Keratinocyte (primary cell): ENCODE results near the gene CHI3L1. TPM values are rescaled to one million over a fixed set of nuclear protein-coding genes. Genes with fewer than 3 reads are reported as not detected.

Source experiments
- DNase-seq: peaks from one replicate; pipeline ENCODE4 v3.0.0-alpha.2; 2011; ENCODE audit warnings: low read depth, missing footprints, low spot score
- FAIRE-seq: peaks from 2 replicates; lab custom pipeline; 2011; peaks lifted over from hg19 to GRCh38; lab: Jason Lieb, UNC
- H2AFZ ChIP-seq: 2 replicates; pipeline ENCODE4 v1.6.0; 2012; ENCODE audit warnings: low read length, control low read depth, inconsistent platforms; ENCODE audit not compliant: control insufficient read depth
- H3K27ac ChIP-seq: 2 replicates; pipeline ENCODE4 v1.5.1; 2011; ENCODE audit warnings: low read length; ENCODE audit not compliant: control insufficient read depth, insufficient read depth
- H3K27me3 ChIP-seq: 3 replicates; pipeline ENCODE4 v1.6.0; 2011; ENCODE audit warnings: low read length; ENCODE audit not compliant: control insufficient read depth, insufficient read depth; ENCODE audit errors: extremely low read depth
- H3K36me3 ChIP-seq, 2 experiments: 2 replicates in 1 of 2; 3 replicates in 1 of 2; pipeline ENCODE4 v1.5.1; 2011; ENCODE audit warnings: low read length in 2 of 2, mild to moderate bottlenecking in 1 of 2; ENCODE audit not compliant: control insufficient read depth in 2 of 2, insufficient read depth in 2 of 2; ENCODE audit errors: extremely low read depth in 1 of 2
- H3K4me1 ChIP-seq: 3 replicates; pipeline ENCODE4 v1.5.1; 2011; ENCODE audit warnings: low read length; ENCODE audit not compliant: control insufficient read depth, insufficient read depth; ENCODE audit errors: extremely low read depth
- H3K4me2 ChIP-seq: 3 replicates; pipeline ENCODE4 v1.6.0; 2011; ENCODE audit warnings: low read depth, low read length; ENCODE audit not compliant: control insufficient read depth, insufficient read depth; ENCODE audit errors: extremely low read depth
- H3K4me3 ChIP-seq, 3 experiments: fragments of 200-600 bp in 1 of 3; sonication (generic) in 1 of 3; 2 replicates in 2 of 3; 3 replicates in 1 of 3; pipeline ENCODE4 v1.5.1; 2011 to 2016; ENCODE audit warnings: low read length in 3 of 3, mild to moderate bottlenecking in 3 of 3, control low read depth in 2 of 3, inconsistent platforms in 1 of 3, low read depth in 1 of 3, mixed read lengths in 1 of 3, mixed run types in 1 of 3, moderate library complexity in 1 of 3; ENCODE audit not compliant: control insufficient read depth in 2 of 3, insufficient read depth in 2 of 3; ENCODE audit errors: extremely low read depth in 1 of 3
- H3K79me2 ChIP-seq: 2 replicates; pipeline ENCODE4 v1.6.0; 2012; ENCODE audit warnings: low read length; ENCODE audit not compliant: control insufficient read depth, insufficient read depth
- H3K9ac ChIP-seq: 3 replicates; pipeline ENCODE4 v1.6.0; 2011; ENCODE audit warnings: low read length; ENCODE audit not compliant: control insufficient read depth, insufficient read depth; ENCODE audit errors: extremely low read depth
- H3K9me1 ChIP-seq: 3 replicates; pipeline ENCODE4 v1.6.0; 2011; ENCODE audit warnings: low read length; ENCODE audit not compliant: control insufficient read depth, insufficient read depth; ENCODE audit errors: extremely low read depth
- H3K9me3 ChIP-seq: 2 replicates; pipeline ENCODE4 v1.5.1; 2012; ENCODE audit warnings: low read depth, low read length; ENCODE audit not compliant: control insufficient read depth
- H4K20me1 ChIP-seq: 3 replicates; pipeline ENCODE4 v1.6.0; 2011; ENCODE audit warnings: low read length; ENCODE audit not compliant: control insufficient read depth, insufficient read depth; ENCODE audit errors: extremely low read depth
- EZH2 ChIP-seq: IDR thresholded peaks from one replicate; pipeline ENCODE4 v1.6.1; 2012; ENCODE audit warnings: inconsistent platforms, mild to moderate bottlenecking, low read length, moderate library complexity
- dilution Hi-C: fragments of 300-500 bp; cut with MboI; formaldehyde crosslinking; loops from one replicate; pipeline ENCODE4 v1.7.0; 2020; ENCODE audit warnings: low sequenced_read_pairs; ENCODE audit not compliant: extremely low pct_ligation_motif_present
- polyA plus RNA-seq, 5 experiments: library from polyadenylated mRNA; depleted of rRNA in 3 of 5; stranded (reverse) in 3 of 5; stranded (forward) in 1 of 5; unstranded in 1 of 5; fragments of >200 nt; gene quantifications; 1 replicate in 1 of 5; 2 replicates in 3 of 5; 3 replicates in 1 of 5; pipeline versions ENCODE4 v1.2.1 to v1.2.3, GENCODE V29; 2011 to 2012; ENCODE audit warnings: missing spikeins in 2 of 5, low read depth in 1 of 5, low replicate concordance in 1 of 5
- TF ChIP-seq, protein P1 (sequence below), 3 experiments: IDR thresholded peaks in 1 of 3; conservative IDR thresholded peaks in 1 of 3; optimal IDR thresholded peaks in 1 of 3; 2 replicates in 2 of 3; 3 replicates in 1 of 3; pipeline versions ENCODE3 to v1.5.1; 2011; ENCODE audit warnings: low read length in 3 of 3, mild to moderate bottlenecking in 3 of 3, moderate library complexity in 2 of 3, control low read depth in 1 of 3, inconsistent platforms in 1 of 3; ENCODE audit not compliant: insufficient read depth in 2 of 3; ENCODE audit errors: extremely low read depth in 1 of 3

CHI3L1 gene
- polyA plus RNA-seq, 1 donor (not counting 4 experiments of a cell fraction or from before 2014, with no cell fraction given): 0.20 TPM

GRCh38 chr1:203210988-203211387 lies 24.5 kb upstream of the CHI3L1 start:
- H3K4me3 ChIP-seq: no peak overlapping the region
- no peaks in the 10 kb centered on the region for H3K36me3 ChIP-seq
- no peak overlapping the region for H3K27ac ChIP-seq
- H3K79me2 ChIP-seq: no peaks in the 10 kb centered on the region
- no peak for FAIRE-seq
- H2AFZ ChIP-seq: no peak overlapping the region
- H3K27me3 ChIP-seq: no peaks in the 10 kb centered on the region
- no peak overlapping the region for H3K4me2 ChIP-seq
- no peaks in the 10 kb centered on the region for H4K20me1 ChIP-seq
- TF ChIP-seq, protein P1, sequence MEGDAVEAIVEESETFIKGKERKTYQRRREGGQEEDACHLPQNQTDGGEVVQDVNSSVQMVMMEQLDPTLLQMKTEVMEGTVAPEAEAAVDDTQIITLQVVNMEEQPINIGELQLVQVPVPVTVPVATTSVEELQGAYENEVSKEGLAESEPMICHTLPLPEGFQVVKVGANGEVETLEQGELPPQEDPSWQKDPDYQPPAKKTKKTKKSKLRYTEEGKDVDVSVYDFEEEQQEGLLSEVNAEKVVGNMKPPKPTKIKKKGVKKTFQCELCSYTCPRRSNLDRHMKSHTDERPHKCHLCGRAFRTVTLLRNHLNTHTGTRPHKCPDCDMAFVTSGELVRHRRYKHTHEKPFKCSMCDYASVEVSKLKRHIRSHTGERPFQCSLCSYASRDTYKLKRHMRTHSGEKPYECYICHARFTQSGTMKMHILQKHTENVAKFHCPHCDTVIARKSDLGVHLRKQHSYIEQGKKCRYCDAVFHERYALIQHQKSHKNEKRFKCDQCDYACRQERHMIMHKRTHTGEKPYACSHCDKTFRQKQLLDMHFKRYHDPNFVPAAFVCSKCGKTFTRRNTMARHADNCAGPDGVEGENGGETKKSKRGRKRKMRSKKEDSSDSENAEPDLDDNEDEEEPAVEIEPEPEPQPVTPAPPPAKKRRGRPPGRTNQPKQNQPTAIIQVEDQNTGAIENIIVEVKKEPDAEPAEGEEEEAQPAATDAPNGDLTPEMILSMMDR (optimal IDR thresholded peaks at IDR 0.05 in 1 of 3, IDR thresholded peaks at IDR 0.05 in 1 of 3, conservative IDR thresholded peaks at IDR 0.05 in 1 of 3; ENCODE audit: extremely low read depth in 1 of 3, insufficient read depth in 2 of 3, low read length in 3 of 3): no peak
- no peak for TF ChIP-seq EZH2
- DNase-seq: no peak
- no peak overlapping the region for H3K9ac ChIP-seq
- no peaks in the 10 kb centered on the region for H3K9me1 ChIP-seq
- H3K4me1 ChIP-seq: no peaks in the 10 kb centered on the region
- dilution Hi-C loops: no loop called here
- H3K9me3 ChIP-seq: no peaks in the 10 kb centered on the region

DNA sequence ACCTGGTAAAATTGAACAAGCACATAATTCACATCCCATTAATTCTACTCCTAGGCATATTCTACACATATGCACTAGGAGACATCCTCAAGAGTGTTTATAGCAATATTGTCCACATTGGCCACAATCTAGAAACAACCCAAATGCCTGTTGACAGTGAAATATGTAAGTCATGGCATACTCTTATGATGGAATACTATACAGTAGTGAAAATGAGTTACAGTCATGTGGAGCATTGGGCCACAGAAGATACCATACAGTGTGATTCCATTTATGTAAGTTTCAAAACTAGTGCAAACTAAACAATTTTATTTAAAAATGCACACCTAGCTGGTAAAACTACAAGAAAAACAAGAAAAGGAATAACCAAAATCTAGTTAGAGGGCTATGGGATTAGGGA lies 23.8 kb upstream of the CHI3L1 start:
- no peak for TF ChIP-seq EZH2
- TF ChIP-seq, protein P1 (optimal IDR thresholded peaks at IDR 0.05 in 1 of 3, IDR thresholded peaks at IDR 0.05 in 1 of 3, conservative IDR thresholded peaks at IDR 0.05 in 1 of 3; ENCODE audit: extremely low read depth in 1 of 3, insufficient read depth in 2 of 3, low read length in 3 of 3): no peak
- no peak overlapping the region for H2AFZ ChIP-seq
- no peak overlapping the region for H3K4me3 ChIP-seq
- H3K79me2 ChIP-seq: no peaks in the 10 kb centered on the region
- H3K4me2 ChIP-seq: no peak overlapping the region
- FAIRE-seq (no peak), DNase-seq (no peak)
- no peak overlapping the region for H3K27ac ChIP-seq
- H3K9ac ChIP-seq: no peak overlapping the region
- H4K20me1 ChIP-seq: no peaks in the 10 kb centered on the region
- no peaks in the 10 kb centered on the region for H3K4me1 ChIP-seq
- no peaks in the 10 kb centered on the region for H3K36me3 ChIP-seq
- dilution Hi-C loops: no loop called here
- no peaks in the 10 kb centered on the region for H3K27me3 ChIP-seq
- no peaks in the 10 kb centered on the region for H3K9me1 ChIP-seq
- no peaks in the 10 kb centered on the region for H3K9me3 ChIP-seq
